IPS DF 6.9 (cell line): Measurements from ENCODE around the gene MC4R.

ENCODE experiments used
- DNase-seq: peaks from one replicate; pipeline ENCODE4 v3.0.0-alpha.2; 2013; ENCODE audit warnings: low read depth, low spot score
- H3K27ac ChIP-seq: one replicate; pipeline ENCODE4 v1.5.1; 2013; ENCODE audit warnings: low read length, control low read depth
- H3K27me3 ChIP-seq: 2 replicates; pipeline ENCODE4 v1.6.1; 2013; ENCODE audit warnings: mild to moderate bottlenecking, low read length; ENCODE audit not compliant: control insufficient read depth, insufficient read depth
- H3K36me3 ChIP-seq: 2 replicates; pipeline ENCODE4 v1.6.1; 2013; ENCODE audit warnings: low read length; ENCODE audit not compliant: control insufficient read depth, insufficient read depth
- H3K4me1 ChIP-seq: 2 replicates; pipeline ENCODE4 v1.6.1; 2013; ENCODE audit warnings: low read length; ENCODE audit not compliant: control insufficient read depth, insufficient read depth
- H3K4me3 ChIP-seq: 2 replicates; pipeline ENCODE4 v1.5.1; 2013; ENCODE audit warnings: mild to moderate bottlenecking, low read length
- H3K9me3 ChIP-seq: 2 replicates; pipeline ENCODE4 v1.6.1; 2013; ENCODE audit warnings: low read length, inconsistent platforms; ENCODE audit not compliant: control insufficient read depth, insufficient read depth
- WGBS: extraction: QIAGEN DNeasy Blood & Tissue Kit; methylation state at CpG from one replicate; pipeline ENCODE4 v1.1.7; 2013; ENCODE audit warnings: mixed read lengths, missing lambda C conversion rate; ENCODE audit not compliant: insufficient read length, insufficient coverage; 5-methylcytosine and 5-hydroxymethylcytosine counted together

The MC4R gene

GRCh38 chr18:60329131-60329530 lies 43.4 kb downstream of the MC4R start:
- H3K36me3 ChIP-seq = no peaks in the 10 kb centered on the region
- no peak overlapping the region for H3K27ac ChIP-seq
- H3K4me3 ChIP-seq = no peak overlapping the region
- H3K9me3 ChIP-seq = peaks cover 2% of the 10 kb centered on the region; the same call in 1 of the 2 replicates
- H3K4me1 ChIP-seq = no peaks in the 10 kb centered on the region
- DNase-seq = no peak
- no peaks in the 10 kb centered on the region for H3K27me3 ChIP-seq

DNA sequence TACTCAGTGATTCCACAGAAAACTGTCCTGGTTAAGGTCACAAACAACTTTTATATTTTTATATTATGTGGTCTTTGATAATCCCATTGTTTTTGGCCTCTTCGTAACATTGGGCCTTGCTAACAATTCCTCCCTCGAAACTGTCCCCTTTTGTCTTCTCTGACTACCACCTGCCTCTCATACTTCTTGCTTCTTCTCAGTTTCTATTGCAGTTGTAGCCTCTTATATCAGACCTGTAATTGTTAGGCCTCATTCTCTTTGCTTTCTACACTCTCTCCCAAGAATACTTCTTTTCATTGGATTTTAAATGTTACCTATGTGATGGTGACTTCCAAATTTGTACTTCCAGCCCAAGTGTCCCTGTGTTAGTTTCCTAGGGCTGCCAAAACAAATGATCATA lies 44.7 kb downstream of the MC4R start:
- H3K36me3 ChIP-seq = no peaks in the 10 kb centered on the region
- DNase-seq = no peak
- no peak overlapping the region for H3K4me3 ChIP-seq
- H3K27me3 ChIP-seq = no peaks in the 10 kb centered on the region
- H3K27ac ChIP-seq = no peak overlapping the region
- peaks cover 2% of the 10 kb centered on the region; the same call in 1 of the 2 replicates for H3K9me3 ChIP-seq
- WGBS = no CpG with 5 or more reads among the region's 2 CpGs
- no peaks in the 10 kb centered on the region for H3K4me1 ChIP-seq

- Histone ChIP-seq H3K4me1 (no peaks in the 10 kb centered on the region), H3K4me3 (no peak overlapping the region), H3K27ac (no peak overlapping the region), H3K9me3 (no peaks in the 10 kb centered on the region), H3K36me3 (no peaks in the 10 kb centered on the region), H3K27me3 (no peaks in the 10 kb centered on the region)
- no peak for DNase-seq
These were observed 50.0 kb downstream of the MC4R start for GRCh38 chr18:60322591-60322990.
